HEK293 (cell line): ENCODE results near the gene CARM1.

Experiments
- CTCF ChIP-seq: fragments of 450-650 bp; formaldehyde crosslinking; IDR thresholded peaks from 2 replicates; pipeline ENCODE4 v1.5.1; 2016; ENCODE audit warnings: missing biosample characterization, missing genetic modification characterization
- ZNF223 ChIP-seq: fragments of 450-650 bp; formaldehyde crosslinking; IDR thresholded peaks from 2 replicates; pipeline ENCODE4 v1.5.1; 2016; ENCODE audit warnings: missing biosample characterization, missing genetic modification characterization
- ZNF266 ChIP-seq: fragments of 450-650 bp; formaldehyde crosslinking; IDR thresholded peaks from 2 replicates; pipeline ENCODE4 v1.5.1; 2016; ENCODE audit warnings: missing biosample characterization, missing genetic modification characterization, low read depth

DNA sequence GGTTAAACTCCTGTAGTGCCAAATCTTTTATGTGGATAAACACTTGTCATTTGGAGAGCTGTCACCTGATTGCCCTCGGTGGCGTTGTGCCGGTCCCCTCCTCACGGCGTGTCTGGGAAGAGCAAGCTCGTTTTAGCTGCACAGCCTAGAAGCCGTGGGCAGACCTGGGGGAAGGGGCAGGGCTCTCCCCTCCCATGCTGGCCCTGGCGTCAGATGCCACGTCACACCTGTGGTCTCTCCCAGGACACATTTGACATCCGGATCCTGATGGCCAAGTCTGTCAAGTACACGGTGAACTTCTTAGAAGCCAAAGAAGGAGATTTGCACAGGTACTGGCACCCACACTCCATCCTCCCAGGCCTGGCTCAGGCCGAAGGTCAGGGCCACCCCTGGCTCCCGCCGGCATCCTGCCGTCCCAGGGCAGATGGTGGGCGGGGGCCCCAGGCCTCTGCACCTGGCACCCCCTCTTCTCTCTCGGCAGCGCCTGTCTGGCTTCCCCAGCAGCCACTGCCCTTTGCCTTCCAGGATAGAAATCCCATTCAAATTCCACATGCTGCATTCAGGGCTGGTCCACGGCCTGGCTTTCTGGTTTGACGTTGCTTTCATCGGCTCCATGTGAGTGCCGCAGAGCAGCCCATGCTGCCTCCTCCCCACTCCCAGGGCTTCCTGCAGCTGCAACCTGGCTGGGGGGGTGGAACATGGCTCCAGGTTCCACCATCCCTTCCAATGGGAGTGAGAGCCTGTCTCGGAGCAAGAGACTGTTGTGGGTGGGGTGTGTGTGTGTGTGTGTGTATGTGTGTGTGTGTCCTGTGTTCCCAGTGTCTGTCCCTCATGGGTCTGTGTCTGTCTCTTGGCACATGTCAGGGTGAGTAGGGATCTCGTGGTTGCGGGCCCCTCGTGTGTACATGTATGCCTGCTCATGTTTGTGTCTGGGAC is 48.3 kb downstream of the CARM1 start:
- no peak for TF ChIP-seq ZNF223 (tag by site-specific recombination)
- TF ChIP-seq CTCF (tag by site-specific recombination), result no peak
- TF ChIP-seq ZNF266, result no peak
